Stimulated activated naive CD8-positive, alpha-beta T cell treated with anti-CD3 and anti-CD28 coated beads, Interleukin-15, amount 100 ng/mL, for 72 hours (primary cell): ENCODE data around the gene MAPK6.

ENCODE experiments used
- ATAC-seq: fragments of 150-1000 bp; cut with Tn5 transposase; 2 replicates; pipeline ENCODE4 v1.10.0; 2021; ENCODE audit warnings: mild to moderate bottlenecking, moderate library complexity
- DNase-seq, 2 donors: peaks; one replicate each; pipeline ENCODE4 v3.0.0; 2021 to 2022
- H3K27ac Mint-ChIP-seq, 2 donors: one replicate each; pipeline ENCODE4 v1.8.0; 2022; ENCODE audit warnings: mild to moderate bottlenecking in 2 of 2, mixed read lengths in 2 of 2, moderate library complexity in 2 of 2
- H3K27me3 Mint-ChIP-seq: one replicate; pipeline ENCODE4 v1.8.0; 2022; ENCODE audit warnings: mixed read lengths
- H3K4me1 Mint-ChIP-seq: one replicate; pipeline ENCODE4 v1.8.0; 2022; ENCODE audit warnings: mild to moderate bottlenecking, mixed read lengths
- H3K4me3 Mint-ChIP-seq, 2 donors: one replicate each; pipeline ENCODE4 v1.8.0; 2022; ENCODE audit warnings: mild to moderate bottlenecking in 2 of 2, mixed read lengths in 2 of 2, moderate library complexity in 1 of 2
- H3K9me3 Mint-ChIP-seq, 2 donors: one replicate each; pipeline ENCODE4 v1.8.0; 2022; ENCODE audit warnings: mixed read lengths in 2 of 2

The MAPK6 gene

DNA sequence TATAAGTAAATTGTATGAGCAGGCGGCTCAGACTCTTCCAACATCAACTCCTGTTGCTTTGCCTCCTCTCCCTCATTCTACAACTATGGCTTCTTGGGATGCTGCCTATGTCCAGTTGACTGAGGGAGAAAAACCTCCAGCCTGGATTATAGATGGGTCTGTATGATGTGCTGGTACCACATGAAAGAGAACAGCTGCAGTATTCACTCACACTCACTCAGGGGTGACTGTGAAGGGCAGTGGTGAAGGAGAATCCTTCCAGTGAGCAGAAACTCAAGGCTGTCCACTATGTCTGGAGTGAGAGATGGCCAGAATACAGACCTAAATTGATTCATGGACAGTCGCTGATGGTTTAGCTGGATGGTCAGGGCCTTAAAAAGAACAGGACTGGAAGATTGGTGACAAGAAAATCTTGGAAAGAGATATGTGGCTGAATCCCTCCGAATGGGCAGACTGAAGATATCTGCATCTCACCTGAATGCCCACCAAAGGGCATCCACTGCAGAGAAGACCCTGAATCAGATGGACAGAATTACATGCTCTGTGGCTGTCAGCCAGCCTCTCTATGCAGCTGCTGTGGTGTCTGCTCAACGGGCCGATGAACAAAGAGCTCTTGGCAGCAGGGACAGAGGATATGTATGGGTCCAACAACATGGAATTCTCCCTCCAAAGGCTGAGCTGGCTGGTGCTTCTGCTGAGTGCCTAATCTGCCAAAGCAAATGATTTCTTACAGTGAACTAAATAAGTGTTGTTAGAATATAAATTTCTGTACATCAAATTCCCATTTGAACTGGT, 95.4 kb downstream of the MAPK6 start:
- H3K4me3 Mint-ChIP-seq: no peak overlapping the region
- DNase-seq (no peak), ATAC-seq (no peak)
- H3K27ac Mint-ChIP-seq: no peak overlapping the region
- H3K9me3 Mint-ChIP-seq: no peaks in the 10 kb centered on the region
- H3K4me1 Mint-ChIP-seq: peaks cover 5% of the 10 kb centered on the region
- peaks cover 22% of the 10 kb centered on the region for H3K27me3 Mint-ChIP-seq

GRCh38 chr15:52115598-52116427, 96.8 kb downstream of the MAPK6 start:
- Mint-ChIP-seq H3K4me1 (peaks cover 5% of the 10 kb centered on the region), H3K9me3 (no peaks in the 10 kb centered on the region), H3K27me3 (peaks cover 9% of the 10 kb centered on the region), H3K27ac (no peak overlapping the region), H3K4me3 (no peak overlapping the region)
- no peak for ATAC-seq
- no peak for DNase-seq
